ENCODE data around the gene SLC25A22. TPM values are rescaled to one million over a fixed set of nuclear protein-coding genes. Genes with fewer than 3 reads are reported as not detected.

Gene SLC25A22
- 10.3 TPM for total RNA-seq

DNA sequence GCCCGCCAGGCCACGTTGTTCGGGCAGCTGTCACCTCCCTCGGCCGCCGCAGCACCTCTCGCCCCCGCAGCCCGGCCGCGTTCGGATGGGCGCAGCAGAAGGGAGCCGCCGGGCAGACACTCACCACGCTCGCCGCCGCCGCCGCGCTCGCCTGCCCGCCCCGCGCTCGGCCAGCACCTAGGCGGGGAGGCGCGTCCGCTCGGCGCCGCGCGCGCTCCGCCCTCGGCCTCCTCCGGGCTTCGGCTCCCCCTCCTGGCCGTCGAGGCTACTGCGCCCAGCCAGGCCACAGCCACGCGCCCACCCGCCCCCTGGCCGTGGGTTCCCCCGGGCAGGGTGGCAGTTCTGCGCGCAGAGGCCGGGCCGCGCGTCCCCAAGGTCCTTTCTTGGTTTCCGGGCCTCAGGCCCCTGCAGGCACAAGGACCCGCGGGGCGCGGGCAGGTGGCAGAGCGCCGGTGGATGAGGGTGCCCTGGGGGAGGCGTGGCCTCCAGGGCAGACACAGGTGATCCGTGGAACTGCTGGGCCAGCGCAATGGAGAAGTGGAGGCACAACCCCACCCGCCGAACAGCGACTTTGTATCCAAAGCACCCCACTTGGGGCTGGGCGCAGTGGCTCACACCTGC is at the start of gene SLC25A22:
Gene SLC25A22, minus strand, starts transcription at position 189 of the 621 bp plus-strand sequence. CDS start 3,275 bp downstream, outside the sequence.
- DNase-seq (ENCODE audit: extremely low spot score in 2 of 2), result no peak

DNA sequence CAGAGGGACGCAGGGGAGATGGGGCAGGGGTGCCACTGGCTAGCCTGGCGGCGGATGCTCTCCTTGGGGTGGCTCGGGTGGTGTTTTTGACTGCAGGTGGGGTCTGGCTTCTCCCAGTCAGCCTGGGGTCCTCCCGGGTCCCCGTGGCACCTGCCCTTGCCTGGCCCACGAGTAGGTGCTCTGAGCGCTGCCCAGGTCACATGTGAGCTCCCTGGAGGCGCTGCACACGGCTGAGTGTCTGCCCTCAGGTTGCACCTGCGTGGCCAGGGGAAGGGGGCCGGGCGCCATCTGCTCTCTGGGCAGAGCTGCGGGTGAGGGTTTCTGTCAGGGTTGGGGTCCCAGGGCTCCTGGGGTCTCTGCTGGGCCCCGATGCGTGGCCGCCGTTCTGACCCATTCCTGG is 49.8 kb upstream of the SLC25A22 start:
- no peak overlapping the region for H3K4me3 ChIP-seq
- no peak for TF ChIP-seq POLR2AphosphoS5 (IDR thresholded peaks at IDR 0.05; ENCODE audit: insufficient read depth in 1 of 2, low read depth in 1 of 2)
- no peak for TF ChIP-seq POLR2A (IDR thresholded peaks at IDR 0.05)
- TF ChIP-seq, protein P1, sequence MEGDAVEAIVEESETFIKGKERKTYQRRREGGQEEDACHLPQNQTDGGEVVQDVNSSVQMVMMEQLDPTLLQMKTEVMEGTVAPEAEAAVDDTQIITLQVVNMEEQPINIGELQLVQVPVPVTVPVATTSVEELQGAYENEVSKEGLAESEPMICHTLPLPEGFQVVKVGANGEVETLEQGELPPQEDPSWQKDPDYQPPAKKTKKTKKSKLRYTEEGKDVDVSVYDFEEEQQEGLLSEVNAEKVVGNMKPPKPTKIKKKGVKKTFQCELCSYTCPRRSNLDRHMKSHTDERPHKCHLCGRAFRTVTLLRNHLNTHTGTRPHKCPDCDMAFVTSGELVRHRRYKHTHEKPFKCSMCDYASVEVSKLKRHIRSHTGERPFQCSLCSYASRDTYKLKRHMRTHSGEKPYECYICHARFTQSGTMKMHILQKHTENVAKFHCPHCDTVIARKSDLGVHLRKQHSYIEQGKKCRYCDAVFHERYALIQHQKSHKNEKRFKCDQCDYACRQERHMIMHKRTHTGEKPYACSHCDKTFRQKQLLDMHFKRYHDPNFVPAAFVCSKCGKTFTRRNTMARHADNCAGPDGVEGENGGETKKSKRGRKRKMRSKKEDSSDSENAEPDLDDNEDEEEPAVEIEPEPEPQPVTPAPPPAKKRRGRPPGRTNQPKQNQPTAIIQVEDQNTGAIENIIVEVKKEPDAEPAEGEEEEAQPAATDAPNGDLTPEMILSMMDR (IDR thresholded peaks at IDR 0.05), result no peak
- H3K4me1 ChIP-seq, result peaks cover 83% of the 10 kb centered on the region
- no peaks in the 10 kb centered on the region for H3K36me3 ChIP-seq
- DNase-seq (ENCODE audit: extremely low spot score in 2 of 2), result no peak
- no peaks in the 10 kb centered on the region for H3K9me3 ChIP-seq
- H3K27ac ChIP-seq, result no peak overlapping the region
- no peaks in the 10 kb centered on the region for H3K27me3 ChIP-seq
- intact Hi-C loops (cut with DNase I), result no loop called here

More for the DNA sequence above, at the start of gene SLC25A22:
- H3K9me3 ChIP-seq, result no peaks in the 10 kb centered on the region
- H3K27ac ChIP-seq, result peak within 1 kb of the TSS; percentile 87
- no peak for TF ChIP-seq POLR2A (IDR thresholded peaks at IDR 0.05)
- TF ChIP-seq, protein P1 (IDR thresholded peaks at IDR 0.05), result peak; percentile 73 to 89 (median 77)
- peak within 1 kb of the TSS; percentile 65 to 97 for H3K4me3 ChIP-seq
- no peaks in the 10 kb centered on the region for H3K27me3 ChIP-seq
- intact Hi-C loops (cut with DNase I), result no loop called here
- peaks cover 37% of the 10 kb centered on the region for H3K4me1 ChIP-seq
- H3K36me3 ChIP-seq, result peaks cover 0 to 13% of the 10 kb centered on the region in 2 donors

DNA sequence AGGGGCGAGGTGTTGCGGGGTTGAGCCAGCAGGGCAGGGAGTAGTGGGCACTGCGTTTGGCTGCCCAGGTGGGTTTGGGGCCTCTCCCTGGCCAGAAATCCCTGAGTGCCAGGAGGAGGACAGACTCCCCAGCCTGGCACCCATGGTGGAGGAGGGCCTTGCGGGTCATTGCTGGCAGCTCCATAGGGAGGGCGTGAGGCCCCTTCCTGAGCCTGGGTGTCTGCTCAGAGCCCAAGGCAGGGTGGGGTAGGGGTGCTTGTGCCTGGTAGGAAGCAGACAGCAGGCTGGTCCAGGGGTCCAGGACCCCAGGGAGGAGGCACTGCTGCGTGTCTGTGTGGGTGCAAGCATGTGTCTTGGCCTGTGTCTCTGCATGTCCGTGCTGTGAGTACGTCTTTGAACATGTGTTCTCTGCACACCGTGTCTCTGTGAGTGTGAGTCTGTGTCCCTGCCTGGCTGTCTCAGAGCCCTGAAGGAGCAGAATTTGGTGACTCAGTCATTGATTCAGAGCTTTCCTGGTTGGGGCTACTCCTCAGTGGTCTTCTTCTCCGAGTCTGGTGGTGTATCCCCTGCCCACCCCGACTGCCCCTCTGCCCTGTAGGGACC is 48.5 kb upstream of the SLC25A22 start:
- H3K36me3 ChIP-seq, result no peaks in the 10 kb centered on the region
- no peak for DNase-seq (ENCODE audit: extremely low spot score in 2 of 2)
- H3K27ac ChIP-seq, result peak overlapping the region; percentile 86
- TF ChIP-seq, protein P1 (IDR thresholded peaks at IDR 0.05), result no peak
- TF ChIP-seq POLR2AphosphoS5 (IDR thresholded peaks at IDR 0.05; ENCODE audit: insufficient read depth in 1 of 2, low read depth in 1 of 2) (no peak), POLR2A (IDR thresholded peaks at IDR 0.05) (no peak)
- intact Hi-C loops (cut with DNase I), result no loop called here
- H3K4me3 ChIP-seq, result no peak overlapping the region
- no peaks in the 10 kb centered on the region for H3K27me3 ChIP-seq
- H3K9me3 ChIP-seq, result no peaks in the 10 kb centered on the region
- H3K4me1 ChIP-seq, result peaks cover 81% of the 10 kb centered on the region

DNA sequence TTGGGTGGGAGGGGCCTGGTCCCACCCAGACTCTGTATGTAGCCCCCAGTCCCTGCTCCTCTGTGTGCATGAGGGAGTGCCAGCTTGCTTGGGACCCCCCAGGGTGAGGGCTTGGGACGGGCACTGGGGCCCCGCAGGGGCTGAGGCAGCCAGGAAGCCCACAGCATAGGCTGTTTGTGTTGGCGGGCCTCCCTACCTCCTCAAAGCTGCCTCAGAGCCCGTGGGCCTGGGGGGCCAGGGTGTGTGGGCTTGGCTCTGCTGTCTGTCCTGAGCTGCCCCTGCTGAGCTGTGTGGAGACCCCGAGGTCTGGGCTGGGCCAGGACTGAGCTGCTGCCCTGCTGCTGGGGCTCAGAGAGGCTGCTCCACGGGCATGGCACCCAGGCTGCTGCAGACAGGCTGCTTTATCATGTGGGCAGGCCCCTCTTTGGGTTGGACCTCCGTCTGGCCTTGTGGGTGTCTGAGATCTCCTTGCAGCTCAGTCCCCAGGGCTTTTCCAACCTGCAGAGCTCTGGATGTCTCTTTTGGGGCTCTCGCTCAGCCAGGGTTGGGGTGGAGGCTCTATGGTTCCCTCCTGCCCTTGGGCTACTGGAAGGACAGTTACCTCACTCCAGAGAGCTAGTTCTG is 47.9 kb upstream of the SLC25A22 start:
- H3K4me3 ChIP-seq, result peak overlapping the region in 1 of 2 donors; percentile 99
- peaks cover 0 to 3% of the 10 kb centered on the region in 2 donors for H3K36me3 ChIP-seq
- no peaks in the 10 kb centered on the region for H3K9me3 ChIP-seq
- H3K4me1 ChIP-seq, result peaks cover 86% of the 10 kb centered on the region
- H3K27me3 ChIP-seq, result no peaks in the 10 kb centered on the region
- peak overlapping the region; percentile 86 for H3K27ac ChIP-seq
- TF ChIP-seq, protein P1 (IDR thresholded peaks at IDR 0.05), result no peak
- no peak for TF ChIP-seq POLR2A (IDR thresholded peaks at IDR 0.05)
- no peak for TF ChIP-seq POLR2AphosphoS5 (IDR thresholded peaks at IDR 0.05; ENCODE audit: insufficient read depth in 1 of 2, low read depth in 1 of 2)
- intact Hi-C loops (cut with DNase I), result no loop called here
- no peak for DNase-seq (ENCODE audit: extremely low spot score in 2 of 2)
